Adrenal gland (tissue), 5 donors: ENCODE data around the gene LRPPRC.

Experiments
- POLR2A ChIP-seq, 2 donors: fragments of 450-650 bp; IDR thresholded peaks; one replicate each; pipeline ENCODE4 v1.6.1; 2017; ENCODE audit warnings: antibody characterized with exemption in 2 of 2, mild to moderate bottlenecking in 2 of 2, moderate library complexity in 1 of 2
- TF ChIP-seq, protein P1 (sequence below), 6 experiments: fragments of 450-650 bp in 4 of 6; fragments of 200-600 bp in 2 of 6; sonication (generic) in 1 of 6; IDR thresholded peaks; 1 replicate in 5 of 6; 2 replicates in 1 of 6; pipeline versions ENCODE4 v1.5.1 to v1.8.0; 2016 to 2021; ENCODE audit warnings: antibody characterized with exemption in 6 of 6, mild to moderate bottlenecking in 2 of 6, moderate library complexity in 1 of 6
- donor health status: DM: no; HTN: no; CAD: no.

- TF ChIP-seq, protein P1, sequence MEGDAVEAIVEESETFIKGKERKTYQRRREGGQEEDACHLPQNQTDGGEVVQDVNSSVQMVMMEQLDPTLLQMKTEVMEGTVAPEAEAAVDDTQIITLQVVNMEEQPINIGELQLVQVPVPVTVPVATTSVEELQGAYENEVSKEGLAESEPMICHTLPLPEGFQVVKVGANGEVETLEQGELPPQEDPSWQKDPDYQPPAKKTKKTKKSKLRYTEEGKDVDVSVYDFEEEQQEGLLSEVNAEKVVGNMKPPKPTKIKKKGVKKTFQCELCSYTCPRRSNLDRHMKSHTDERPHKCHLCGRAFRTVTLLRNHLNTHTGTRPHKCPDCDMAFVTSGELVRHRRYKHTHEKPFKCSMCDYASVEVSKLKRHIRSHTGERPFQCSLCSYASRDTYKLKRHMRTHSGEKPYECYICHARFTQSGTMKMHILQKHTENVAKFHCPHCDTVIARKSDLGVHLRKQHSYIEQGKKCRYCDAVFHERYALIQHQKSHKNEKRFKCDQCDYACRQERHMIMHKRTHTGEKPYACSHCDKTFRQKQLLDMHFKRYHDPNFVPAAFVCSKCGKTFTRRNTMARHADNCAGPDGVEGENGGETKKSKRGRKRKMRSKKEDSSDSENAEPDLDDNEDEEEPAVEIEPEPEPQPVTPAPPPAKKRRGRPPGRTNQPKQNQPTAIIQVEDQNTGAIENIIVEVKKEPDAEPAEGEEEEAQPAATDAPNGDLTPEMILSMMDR (IDR thresholded peaks at IDR 0.05): no peak
- TF ChIP-seq POLR2A (IDR thresholded peaks at IDR 0.05): no peak
Measured at GRCh38 chr2:44033947-44034346, 38.2 kb upstream of the LRPPRC start.
